Measurements from ENCODE around the gene ZNF330. TPM values are rescaled to one million over a fixed set of nuclear protein-coding genes. Genes with fewer than 3 reads are reported as not detected.

Gene ZNF330
- polyA plus RNA-seq, 1 experiment: 47.4 TPM

- no peaks in the 10 kb centered on the region for H3K9me3 ChIP-seq (ENCODE audit: control insufficient read depth, insufficient read depth, low read length)
- no peak overlapping the region for H3K4me3 ChIP-seq (ENCODE audit: low read depth, low read length)
- ChIA-PET POLR2A (no interaction called here), CTCF (interaction anchor here (0.7 kb wide), 1 partner anchor 90 kb away, joined by 3 read pairs; no protein-coding TSS in a partner anchor)
- H3K27ac ChIP-seq (ENCODE audit: low read depth, low read length): no peak overlapping the region
- no peaks in the 10 kb centered on the region for H3K27me3 ChIP-seq (ENCODE audit: control insufficient read depth, insufficient read depth, low read length)
- no peak for DNase-seq (ENCODE audit: low read depth, low spot score)
- TF ChIP-seq CTCF (IDR thresholded peaks at IDR 0.05; ENCODE audit: low read depth, low read length): no peak
These were observed 27.8 kb downstream of the ZNF330 start for GRCh38 chr4:141248486-141248885.

- no peak overlapping the region for H3K27ac ChIP-seq (ENCODE audit: low read depth, low read length)
- H3K27me3 ChIP-seq (ENCODE audit: control insufficient read depth, insufficient read depth, low read length): no peaks in the 10 kb centered on the region
- no peak for TF ChIP-seq CTCF (IDR thresholded peaks at IDR 0.05; ENCODE audit: low read depth, low read length)
- CTCF ChIA-PET: no interaction called here
- no peak overlapping the region for H3K4me3 ChIP-seq (ENCODE audit: low read depth, low read length)
- peaks cover 5% of the 10 kb centered on the region; the same call in 1 of the 2 replicates for H3K9me3 ChIP-seq (ENCODE audit: control insufficient read depth, insufficient read depth, low read length)
- POLR2A ChIA-PET: no interaction called here
- no peak for DNase-seq (ENCODE audit: low read depth, low spot score)
These were observed 33.6 kb downstream of the ZNF330 start for GRCh38 chr4:141254326-141254725.

GRCh38 chr4:141255016-141255415, 34.3 kb downstream of the ZNF330 start:
- no peak for TF ChIP-seq CTCF (IDR thresholded peaks at IDR 0.05; ENCODE audit: low read depth, low read length)
- Histone ChIP-seq H3K27ac (ENCODE audit: low read depth, low read length) (no peak overlapping the region), H3K9me3 (ENCODE audit: control insufficient read depth, insufficient read depth, low read length) (peaks cover 5% of the 10 kb centered on the region; the same call in 1 of the 2 replicates), H3K4me3 (ENCODE audit: low read depth, low read length) (no peak overlapping the region), H3K27me3 (ENCODE audit: control insufficient read depth, insufficient read depth, low read length) (no peaks in the 10 kb centered on the region)
- POLR2A ChIA-PET: no interaction called here
- CTCF ChIA-PET: no interaction called here
- DNase-seq (ENCODE audit: low read depth, low spot score): no peak

- no peak for DNase-seq (ENCODE audit: low read depth, low spot score)
- H3K27me3 ChIP-seq (ENCODE audit: control insufficient read depth, insufficient read depth, low read length): no peaks in the 10 kb centered on the region
- no peak for TF ChIP-seq CTCF (IDR thresholded peaks at IDR 0.05; ENCODE audit: low read depth, low read length)
- H3K4me3 ChIP-seq (ENCODE audit: low read depth, low read length): no peak overlapping the region
- CTCF ChIA-PET: no interaction called here
- POLR2A ChIA-PET: no interaction called here
- H3K9me3 ChIP-seq (ENCODE audit: control insufficient read depth, insufficient read depth, low read length): peaks cover 5% of the 10 kb centered on the region; the same call in 1 of the 2 replicates
- H3K27ac ChIP-seq (ENCODE audit: low read depth, low read length): no peak overlapping the region
These were observed 37.9 kb downstream of the ZNF330 start for GRCh38 chr4:141258558-141258957.

- ChIA-PET POLR2A (interaction anchor here (0.9 kb wide), 1 partner anchor 631 kb away, joined by 3 read pairs; no protein-coding TSS in a partner anchor), CTCF (interaction anchor here (0.6 to 1.6 kb wide), 2 partner anchors 31 to 400 kb away, joined by 3 to 5 read pairs; no protein-coding TSS in a partner anchor)
- peak overlapping the region; percentile 90 for H3K27ac ChIP-seq (ENCODE audit: low read depth, low read length)
- no peaks in the 10 kb centered on the region for H3K9me3 ChIP-seq (ENCODE audit: control insufficient read depth, insufficient read depth, low read length)
- H3K27me3 ChIP-seq (ENCODE audit: control insufficient read depth, insufficient read depth, low read length): no peaks in the 10 kb centered on the region
- no peak for TF ChIP-seq CTCF (IDR thresholded peaks at IDR 0.05; ENCODE audit: low read depth, low read length)
- DNase-seq (ENCODE audit: low read depth, low spot score): peak; percentile 80
- no peak overlapping the region for H3K4me3 ChIP-seq (ENCODE audit: low read depth, low read length)
These were observed 55.1 kb downstream of the ZNF330 start for GRCh38 chr4:141275834-141276233.
